Cardiac fibroblast (primary cell): ENCODE results near the gene LMTK2.

ENCODE experiments used
- DNase-seq, 2 donors: peaks; one replicate each; pipeline versions ENCODE4 v3.0.0 to v3.0.0-alpha.2; 2010; ENCODE audit warnings: low read depth in 2 of 2
- H3K4me3 ChIP-seq, 2 donors: replicated peaks in 1 of 2; 1 replicate in 1 of 2; 2 replicates in 1 of 2; pipeline ENCODE4 v1.5.1; 2011; ENCODE audit warnings: low read depth in 2 of 2, low read length in 2 of 2, mild to moderate bottlenecking in 2 of 2, moderate library complexity in 1 of 2
- TF ChIP-seq, protein P1 (sequence below): IDR thresholded peaks from one replicate; pipeline ENCODE4 v1.5.1; 2011; ENCODE audit warnings: low read depth, mild to moderate bottlenecking, low read length, inconsistent platforms

Gene LMTK2

DNA sequence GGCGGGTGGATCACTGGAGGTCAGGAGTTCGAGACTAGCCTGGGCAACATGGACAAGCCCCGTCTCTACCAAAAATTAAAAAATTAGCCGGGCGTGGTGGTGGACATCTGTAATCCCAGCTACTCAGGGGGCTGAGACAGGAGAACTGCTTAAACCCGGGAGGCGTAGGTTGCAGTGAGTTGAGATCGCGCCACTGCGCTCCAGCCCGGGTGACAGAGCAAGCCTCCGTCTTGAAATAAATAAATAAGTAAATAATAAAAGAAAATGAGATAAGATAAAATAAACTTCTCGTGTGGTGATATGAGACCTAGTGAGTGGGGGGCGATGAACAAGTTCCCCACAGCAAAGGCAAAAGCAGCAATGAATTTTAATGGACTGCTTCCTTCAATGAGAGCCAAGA, 33.6 kb upstream of the LMTK2 start:
- DNase-seq: no peak
- H3K4me3 ChIP-seq: no peak overlapping the region
- TF ChIP-seq, protein P1, sequence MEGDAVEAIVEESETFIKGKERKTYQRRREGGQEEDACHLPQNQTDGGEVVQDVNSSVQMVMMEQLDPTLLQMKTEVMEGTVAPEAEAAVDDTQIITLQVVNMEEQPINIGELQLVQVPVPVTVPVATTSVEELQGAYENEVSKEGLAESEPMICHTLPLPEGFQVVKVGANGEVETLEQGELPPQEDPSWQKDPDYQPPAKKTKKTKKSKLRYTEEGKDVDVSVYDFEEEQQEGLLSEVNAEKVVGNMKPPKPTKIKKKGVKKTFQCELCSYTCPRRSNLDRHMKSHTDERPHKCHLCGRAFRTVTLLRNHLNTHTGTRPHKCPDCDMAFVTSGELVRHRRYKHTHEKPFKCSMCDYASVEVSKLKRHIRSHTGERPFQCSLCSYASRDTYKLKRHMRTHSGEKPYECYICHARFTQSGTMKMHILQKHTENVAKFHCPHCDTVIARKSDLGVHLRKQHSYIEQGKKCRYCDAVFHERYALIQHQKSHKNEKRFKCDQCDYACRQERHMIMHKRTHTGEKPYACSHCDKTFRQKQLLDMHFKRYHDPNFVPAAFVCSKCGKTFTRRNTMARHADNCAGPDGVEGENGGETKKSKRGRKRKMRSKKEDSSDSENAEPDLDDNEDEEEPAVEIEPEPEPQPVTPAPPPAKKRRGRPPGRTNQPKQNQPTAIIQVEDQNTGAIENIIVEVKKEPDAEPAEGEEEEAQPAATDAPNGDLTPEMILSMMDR: no peak

DNA sequence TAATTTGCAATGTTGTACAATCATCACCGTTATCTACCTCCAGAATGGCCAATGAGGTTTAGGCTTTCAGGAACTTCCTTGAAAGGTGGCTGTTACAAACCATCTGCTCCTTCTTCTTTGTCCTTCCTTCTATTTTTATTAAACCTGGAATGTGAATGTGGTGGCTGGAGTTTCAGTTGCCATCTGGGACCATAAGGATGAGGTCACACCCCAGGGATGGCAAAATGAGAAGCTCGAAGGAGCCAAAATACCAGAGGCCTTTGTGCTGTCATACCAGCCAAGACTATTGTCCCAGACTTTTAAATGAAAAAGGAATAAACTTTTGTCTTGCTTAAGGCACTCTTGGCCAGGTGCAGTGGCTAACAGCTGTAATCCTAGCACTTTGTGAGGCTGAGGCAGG, 30.9 kb upstream of the LMTK2 start:
- DNase-seq: no peak
- TF ChIP-seq, protein P1: no peak

DNA sequence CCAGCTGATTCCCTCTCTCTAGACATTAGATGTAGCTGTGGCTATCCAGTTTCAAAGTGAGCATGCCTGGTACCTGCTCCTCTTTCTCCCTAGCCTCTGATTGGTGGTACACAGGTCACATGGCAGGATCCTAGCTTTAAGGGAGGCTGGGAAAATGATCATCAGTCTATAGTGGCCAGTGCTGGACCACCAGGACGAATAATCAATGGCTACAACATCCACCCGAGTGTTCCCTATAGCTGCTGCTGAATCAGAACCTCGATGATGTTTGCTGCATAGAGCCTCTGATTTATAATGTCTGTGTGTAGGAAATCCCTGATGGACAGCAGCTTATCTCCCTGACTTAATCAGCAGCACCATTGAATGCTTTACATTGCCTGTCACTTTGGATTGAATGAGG, 28.9 kb upstream of the LMTK2 start:
- DNase-seq: no peak
- TF ChIP-seq, protein P1: no peak
- no peak overlapping the region for H3K4me3 ChIP-seq

More for the DNA sequence above, 30.9 kb upstream of the LMTK2 start:
- no peak overlapping the region for H3K4me3 ChIP-seq

DNA sequence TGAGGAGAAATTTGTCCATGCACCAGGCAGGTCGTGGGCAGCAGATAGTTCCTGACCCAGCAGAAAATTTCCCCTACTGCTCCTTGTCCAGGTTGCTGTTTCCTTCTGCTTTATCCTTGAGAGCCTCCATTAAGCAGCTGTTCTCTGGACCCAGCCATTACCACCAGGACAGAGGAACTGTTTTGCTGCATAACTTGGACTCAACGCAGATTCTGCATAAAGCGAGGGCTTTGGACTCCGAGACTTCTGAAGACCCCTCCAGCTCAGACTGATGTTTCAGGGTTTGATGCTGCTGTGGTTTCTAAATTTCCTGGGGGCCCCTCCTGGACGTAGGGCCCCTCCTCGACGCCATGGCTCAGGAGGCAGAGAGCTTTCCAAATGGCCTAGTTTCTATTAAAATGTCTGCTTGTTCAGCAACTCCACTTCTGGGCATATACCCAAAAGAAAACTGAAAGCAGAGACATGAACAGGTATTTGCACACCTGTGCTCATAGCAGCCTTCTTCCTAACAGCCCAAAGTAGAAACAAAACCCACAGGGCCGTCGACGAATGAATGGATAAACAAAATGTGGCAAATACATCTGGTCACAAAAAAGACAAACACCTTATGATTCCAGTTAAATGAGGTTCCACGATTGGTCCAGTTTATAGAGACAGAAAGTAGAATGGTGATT, 28.3 kb upstream of the LMTK2 start:
- no peak for DNase-seq
- no peak overlapping the region for H3K4me3 ChIP-seq
- TF ChIP-seq, protein P1: no peak

DNA sequence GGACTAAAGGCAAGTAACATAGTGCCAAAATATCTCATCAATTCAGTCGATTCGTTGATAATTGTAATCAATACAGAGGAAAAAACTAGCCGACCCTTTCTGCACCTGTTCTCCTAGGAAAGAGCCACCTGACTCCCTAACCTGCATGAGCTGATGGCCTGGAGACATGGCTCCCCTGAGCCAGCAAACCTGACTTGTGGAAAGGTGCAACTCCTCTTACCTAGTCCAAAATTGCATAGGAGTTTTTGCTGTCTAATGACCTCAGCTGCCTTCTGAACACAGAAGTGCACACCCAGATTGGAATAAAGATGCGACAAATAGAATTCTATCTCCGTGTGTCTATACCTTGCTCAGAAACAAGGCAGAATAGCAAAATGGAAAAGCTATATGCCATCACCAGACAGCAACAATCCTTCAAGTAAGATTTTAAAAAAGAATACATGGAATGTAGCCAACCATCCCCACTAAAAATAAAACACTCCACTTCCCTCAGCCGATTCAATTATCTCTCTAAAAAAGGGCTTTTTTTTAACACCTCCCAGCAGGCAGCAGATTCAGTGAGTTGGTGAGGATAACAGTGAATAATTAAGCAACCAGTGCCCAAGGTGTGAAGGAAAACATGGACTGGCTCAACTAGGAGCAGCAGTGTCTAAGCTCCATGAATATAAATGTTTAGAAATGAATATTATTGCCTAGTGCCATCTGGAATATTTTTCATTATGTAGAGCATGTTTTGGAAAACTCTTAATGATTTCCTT, 26.6 kb upstream of the LMTK2 start:
- DNase-seq: no peak
- no peak overlapping the region for H3K4me3 ChIP-seq
- TF ChIP-seq, protein P1: no peak

DNA sequence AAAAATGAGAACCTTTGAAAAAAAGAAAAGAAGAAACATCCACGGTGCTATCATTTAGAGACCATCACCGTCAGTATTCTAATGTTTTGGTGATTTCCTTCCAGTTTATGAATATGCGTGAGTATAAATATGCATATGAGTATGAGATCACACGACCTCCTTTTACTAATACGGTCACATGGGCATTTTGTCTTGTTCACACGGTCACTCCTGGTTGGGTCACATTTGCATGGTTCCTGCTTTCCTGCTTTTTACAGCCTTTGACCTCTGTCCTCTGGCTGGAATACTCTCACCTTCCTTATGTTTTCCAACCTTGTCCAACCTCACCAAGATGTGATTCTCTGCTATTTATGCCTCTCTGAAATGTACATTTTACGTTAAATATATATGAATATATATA, 25.3 kb upstream of the LMTK2 start:
- no peak overlapping the region for H3K4me3 ChIP-seq
- TF ChIP-seq, protein P1: no peak
- no peak for DNase-seq

DNA sequence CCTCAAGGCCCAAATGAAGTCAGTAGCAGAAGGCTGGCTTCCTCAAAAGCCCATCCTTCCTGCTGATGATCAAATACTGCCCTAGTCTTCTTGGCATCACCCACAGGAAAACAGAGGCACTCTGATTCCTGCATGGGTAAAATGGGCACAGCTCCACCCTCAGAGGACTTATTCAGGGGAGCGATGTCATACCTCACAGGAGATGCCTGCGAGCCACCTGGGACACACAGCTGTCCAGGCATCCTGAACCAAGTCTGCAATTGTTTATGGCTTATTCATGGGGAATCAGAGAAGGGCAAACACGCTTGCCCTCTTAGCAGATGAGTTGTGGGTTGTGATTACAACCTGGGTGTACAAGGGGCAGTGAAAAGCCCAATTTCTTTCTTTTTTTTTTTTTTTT, 22.0 kb upstream of the LMTK2 start:
- no peak overlapping the region for H3K4me3 ChIP-seq
- DNase-seq: no peak
- TF ChIP-seq, protein P1: no peak
